Suprapubic skin (tissue), 4 donors: ENCODE measurements around the gene RAPGEF2.

Source experiments
- EP300 ChIP-seq: sonication (generic); formaldehyde crosslinking; IDR thresholded peaks from one replicate; pipeline ENCODE4 v1.6.1; 2017; ENCODE audit warnings: antibody characterized with exemption
- POLR2A ChIP-seq, 2 donors: fragments of 450-650 bp; IDR thresholded peaks; one replicate each; pipeline ENCODE4 v1.6.1; 2017; ENCODE audit warnings: antibody characterized with exemption in 2 of 2, mild to moderate bottlenecking in 2 of 2, moderate library complexity in 2 of 2
- POLR2AphosphoS5 ChIP-seq, 3 donors: sonication (generic); formaldehyde crosslinking; IDR thresholded peaks; one replicate each; pipeline ENCODE4 v1.6.1; 2017; ENCODE audit warnings: antibody characterized with exemption in 3 of 3
- TF ChIP-seq, protein P1 (sequence below), 2 donors: fragments of 200-600 bp in 1 of 2; fragments of 450-650 bp in 1 of 2; sonication (generic) in 1 of 2; IDR thresholded peaks; one replicate each; pipeline ENCODE4 v1.5.1; 2016 to 2019; ENCODE audit warnings: antibody characterized with exemption in 2 of 2, mild to moderate bottlenecking in 1 of 2, moderate library complexity in 1 of 2

DNA sequence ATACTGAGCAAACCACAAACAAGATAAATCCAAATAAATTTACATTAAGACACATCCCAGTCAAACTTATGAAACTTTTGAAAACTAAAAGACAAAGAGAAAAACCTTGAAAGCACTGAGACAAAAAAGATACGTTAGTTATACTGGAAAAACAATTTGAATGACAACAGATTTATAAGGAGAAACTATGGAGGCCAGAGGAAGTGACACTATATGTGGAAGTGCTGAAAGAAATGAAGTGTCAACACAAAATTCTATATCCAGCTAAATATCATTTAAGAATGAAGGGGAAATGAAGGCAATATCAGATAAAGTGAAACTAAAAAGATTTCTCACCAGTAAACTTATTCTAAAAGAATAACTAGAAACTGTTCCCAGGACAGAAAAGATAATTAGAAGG is 283.7 kb downstream of the RAPGEF2 start:
- no peak for TF ChIP-seq POLR2A (IDR thresholded peaks at IDR 0.05)
- TF ChIP-seq, protein P1, sequence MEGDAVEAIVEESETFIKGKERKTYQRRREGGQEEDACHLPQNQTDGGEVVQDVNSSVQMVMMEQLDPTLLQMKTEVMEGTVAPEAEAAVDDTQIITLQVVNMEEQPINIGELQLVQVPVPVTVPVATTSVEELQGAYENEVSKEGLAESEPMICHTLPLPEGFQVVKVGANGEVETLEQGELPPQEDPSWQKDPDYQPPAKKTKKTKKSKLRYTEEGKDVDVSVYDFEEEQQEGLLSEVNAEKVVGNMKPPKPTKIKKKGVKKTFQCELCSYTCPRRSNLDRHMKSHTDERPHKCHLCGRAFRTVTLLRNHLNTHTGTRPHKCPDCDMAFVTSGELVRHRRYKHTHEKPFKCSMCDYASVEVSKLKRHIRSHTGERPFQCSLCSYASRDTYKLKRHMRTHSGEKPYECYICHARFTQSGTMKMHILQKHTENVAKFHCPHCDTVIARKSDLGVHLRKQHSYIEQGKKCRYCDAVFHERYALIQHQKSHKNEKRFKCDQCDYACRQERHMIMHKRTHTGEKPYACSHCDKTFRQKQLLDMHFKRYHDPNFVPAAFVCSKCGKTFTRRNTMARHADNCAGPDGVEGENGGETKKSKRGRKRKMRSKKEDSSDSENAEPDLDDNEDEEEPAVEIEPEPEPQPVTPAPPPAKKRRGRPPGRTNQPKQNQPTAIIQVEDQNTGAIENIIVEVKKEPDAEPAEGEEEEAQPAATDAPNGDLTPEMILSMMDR (IDR thresholded peaks at IDR 0.05) = no peak
- TF ChIP-seq EP300 = no peak
- TF ChIP-seq POLR2AphosphoS5 (IDR thresholded peaks at IDR 0.05) = no peak
